Spleen (tissue), 11 donors: ENCODE measurements around the gene ZNF565. TPM values are rescaled to one million over a fixed set of nuclear protein-coding genes. Genes with fewer than 3 reads are reported as not detected.

Experiments
- DNase-seq: peaks from one replicate; pipeline ENCODE4 v3.0.0-alpha.2; 2020
- H3K27ac ChIP-seq, 8 donors: fragments of 200-600 bp; sonication (generic) in 7 of 8; 1 replicate in 4 of 8; 2 replicates in 4 of 8; pipeline versions ENCODE4 v1.5.0 to v1.8.0; 2016 to 2021; ENCODE audit warnings: inconsistent platforms in 4 of 8, mild to moderate bottlenecking in 4 of 8, moderate library complexity in 1 of 8
- H3K27me3 ChIP-seq, 7 donors: fragments of 200-600 bp; sonication (generic) in 6 of 7; replicated peaks in 1 of 7; 1 replicate in 4 of 7; 2 replicates in 3 of 7; pipeline versions ENCODE4 v1.5.0 to v1.8.0; 2016 to 2021; ENCODE audit warnings: inconsistent platforms in 3 of 7, mild to moderate bottlenecking in 1 of 7
- H3K36me3 ChIP-seq, 6 donors: fragments of 200-600 bp; sonication (generic) in 5 of 6; 1 replicate in 4 of 6; 2 replicates in 2 of 6; pipeline versions ENCODE4 v1.5.0 to v1.8.0; 2016 to 2021; ENCODE audit warnings: inconsistent platforms in 2 of 6
- H3K4me1 ChIP-seq, 6 donors: fragments of 200-600 bp; sonication (generic) in 5 of 6; 1 replicate in 3 of 6; 2 replicates in 3 of 6; pipeline versions ENCODE4 v1.5.0 to v1.8.0; 2016 to 2021; ENCODE audit warnings: inconsistent platforms in 3 of 6
- H3K4me3 ChIP-seq, 8 donors: fragments of 200-600 bp; sonication (generic) in 7 of 8; 1 replicate in 4 of 8; 2 replicates in 4 of 8; pipeline versions ENCODE4 v1.5.0 to v1.8.0; 2016 to 2021; ENCODE audit warnings: inconsistent platforms in 4 of 8, mild to moderate bottlenecking in 4 of 8, moderate library complexity in 2 of 8
- H3K9me3 ChIP-seq, 8 donors: fragments of 200-600 bp; sonication (generic) in 7 of 8; 1 replicate in 4 of 8; 2 replicates in 4 of 8; pipeline versions ENCODE4 v1.5.0 to v1.8.0; 2016 to 2021; ENCODE audit warnings: inconsistent platforms in 4 of 8
- CTCF ChIP-seq, 11 experiments: fragments of 200-600 bp in 7 of 11; fragments of 450-650 bp in 4 of 11; sonication (generic) in 4 of 11; IDR thresholded peaks in 8 of 11; conservative IDR thresholded peaks in 3 of 11; 1 replicate in 7 of 11; 2 replicates in 4 of 11; pipeline versions ENCODE4 v1.4.0 to v1.8.0; 2016 to 2021; ENCODE audit warnings: antibody characterized with exemption in 11 of 11, inconsistent platforms in 4 of 11, mild to moderate bottlenecking in 1 of 11
- POLR2A ChIP-seq, 3 donors: fragments of 450-650 bp; IDR thresholded peaks; one replicate each; pipeline ENCODE4 v1.5.1; 2017; ENCODE audit warnings: antibody characterized with exemption in 3 of 3, mild to moderate bottlenecking in 1 of 3
- POLR2AphosphoS5 ChIP-seq, 3 donors: sonication (generic); formaldehyde crosslinking; IDR thresholded peaks; one replicate each; pipeline ENCODE4 v1.5.1; 2017; ENCODE audit warnings: antibody characterized with exemption in 3 of 3
- WGBS, 5 donors: extraction: QIAGEN DNeasy Blood & Tissue Kit in 3 of 5; methylation state at CpG; one replicate each; pipeline versions ENCODE4 v1.1.5 to v1.1.7; 2013 to 2018; 5-methylcytosine and 5-hydroxymethylcytosine counted together
- intact Hi-C: fragments of 100-400 bp; cut with DNase I; formaldehyde crosslinking; loops from one replicate; pipeline ENCODE4 v1.15.0; 2023; ENCODE audit warnings: low total_unique reads
- polyA plus RNA-seq, 3 donors: library from polyadenylated mRNA; stranded (reverse); fragments of 200-250 nt; gene quantifications; one replicate each; pipeline ENCODE4 v1.2.1, GENCODE V29; 2013
- total RNA-seq, 7 donors: library from RNA; depleted of rRNA in 3 of 7; stranded (reverse); fragments of >200 nt in 3 of 7; fragmentation: NEBNext Ultra II Directional in 4 of 7; extraction: Animal tissue kit (Norgen Biotek cat#: 25700) in 4 of 7; gene quantifications; one replicate each; pipeline versions ENCODE4 v1.1.0 to v1.2.1, GENCODE V29; 2016 to 2021
- donor health status: healthy with polysubstance abuse.
- donor health status: DM: no; HTN: no; CAD: no; lungs with moderate emphysema.
- donor health status: DM: no; HTN: no; CAD: no.
- donor health status: Bipolar disorder and iron deficiency.
- donor health status: healthy.
- donor health status: DM: no; HTN: no; CAD: no.
- donor health status: DM: yes; HTN: yes; CAD: no.

The ZNF565 gene
- total and polyA plus RNA-seq, 10 donors = 1.2 to 7.1 (median 3.6) TPM

- intact Hi-C loops = no loop called here
- no peak for DNase-seq
- Histone ChIP-seq H3K4me1 (peaks cover 14 to 42% (median 32%) of the 10 kb centered on the region in 6 donors), H3K9me3 (no peaks in the 10 kb centered on the region), H3K4me3 (no peak overlapping the region), H3K27me3 (no peaks in the 10 kb centered on the region), H3K36me3 (no peaks in the 10 kb centered on the region), H3K27ac (no peak overlapping the region)
- WGBS, 5 donors = 76 to 93% (median 88%) methylated on average over 2 of the region's 2 CpGs
- TF ChIP-seq POLR2A (IDR thresholded peaks at IDR 0.05) = no peak
- TF ChIP-seq CTCF (IDR thresholded peaks at IDR 0.05 in 8 of 11, conservative IDR thresholded peaks at IDR 0.05 in 3 of 11) = no peak
- no peak for TF ChIP-seq POLR2AphosphoS5 (IDR thresholded peaks at IDR 0.05)
Measured at GRCh38 chr19:36212895-36213294, 1.6 kb downstream of the ZNF565 start.

GRCh38 chr19:36210497-36210896, 4.0 kb downstream of the ZNF565 start:
- Histone ChIP-seq H3K4me3 (no peak overlapping the region), H3K9me3 (no peaks in the 10 kb centered on the region), H3K4me1 (peaks cover 6 to 18% (median 9%) of the 10 kb centered on the region in 6 donors), H3K36me3 (peaks cover 0 to 17% (median 0%) of the 10 kb centered on the region in 6 donors), H3K27ac (no peak overlapping the region), H3K27me3 (no peaks in the 10 kb centered on the region)
- no peak for TF ChIP-seq CTCF (IDR thresholded peaks at IDR 0.05 in 8 of 11, conservative IDR thresholded peaks at IDR 0.05 in 3 of 11)
- no peak for DNase-seq
- WGBS, 5 donors = 82 to 96% (median 87%) methylated on average over 8 of the region's 8 CpGs
- intact Hi-C loops = no loop called here

- H3K27me3 ChIP-seq = no peaks in the 10 kb centered on the region
- TF ChIP-seq POLR2AphosphoS5 (IDR thresholded peaks at IDR 0.05) = no peak
- TF ChIP-seq POLR2A (IDR thresholded peaks at IDR 0.05) = no peak
- TF ChIP-seq CTCF (IDR thresholded peaks at IDR 0.05 in 8 of 11, conservative IDR thresholded peaks at IDR 0.05 in 3 of 11) = no peak
- peaks cover 0 to 19% (median 0%) of the 10 kb centered on the region in 6 donors for H3K36me3 ChIP-seq
- H3K4me3 ChIP-seq = no peak overlapping the region
- DNase-seq = no peak
- peaks cover 6 to 16% (median 8%) of the 10 kb centered on the region in 6 donors for H3K4me1 ChIP-seq
- no peak overlapping the region for H3K27ac ChIP-seq
- 93 to 97% (median 94%) methylated on average over 7 of the region's 7 CpGs for WGBS, 5 donors
- intact Hi-C loops = no loop called here
- no peaks in the 10 kb centered on the region for H3K9me3 ChIP-seq
Measured at GRCh38 chr19:36209372-36209771, 5.1 kb downstream of the ZNF565 start.

GRCh38 chr19:36207605-36208252, 6.7 kb downstream of the ZNF565 start:
- H3K27ac ChIP-seq = no peak overlapping the region
- H3K36me3 ChIP-seq = peaks cover 0 to 27% (median 0%) of the 10 kb centered on the region in 6 donors
- no peak overlapping the region for H3K4me3 ChIP-seq
- H3K27me3 ChIP-seq = no peaks in the 10 kb centered on the region
- DNase-seq = no peak
- peaks cover 0 to 1% (median 0%) of the 10 kb centered on the region in 6 donors for H3K4me1 ChIP-seq
- TF ChIP-seq POLR2AphosphoS5 (IDR thresholded peaks at IDR 0.05) (no peak), POLR2A (IDR thresholded peaks at IDR 0.05) (no peak), CTCF (IDR thresholded peaks at IDR 0.05 in 8 of 11, conservative IDR thresholded peaks at IDR 0.05 in 3 of 11) (no peak)
- WGBS, 5 donors = 75 to 79% (median 77%) methylated on average over 3 of the region's 3 CpGs
- intact Hi-C loops = no loop called here
- H3K9me3 ChIP-seq = no peaks in the 10 kb centered on the region
